A673 (cell line): ENCODE results near the gene SERPINF2. TPM values are rescaled to one million over a fixed set of nuclear protein-coding genes. Genes with fewer than 3 reads are reported as not detected.
A peak's percentile ranks its signal among the peaks of the same experiment; 100 is the strongest.

Experiments
- Bru-seq: library from RNA; stranded (reverse); fragments of 400-500 nt; gene quantifications from one replicate; lab custom pipeline; 2021; lab: Mats Ljungman, UMichigan
- BruChase-seq, 2 experiments: library from RNA; stranded (reverse); fragments of 400-500 nt; gene quantifications; one replicate each; lab custom pipeline; 2021; lab: Mats Ljungman, UMichigan
- BruUV-seq: library from RNA; stranded (reverse); fragments of 400-500 nt; replicated peaks from 2 replicates; lab custom pipeline; 2021; lab: Mats Ljungman, UMichigan
- CTCF ChIA-PET: fragments of 300-600 bp; sonication (Branson Sonifier 250); formaldehyde crosslinking; loops from one replicate; lab custom pipeline; 2022; ENCODE audit warnings: antibody characterized with exemption; lab: Charles Lee
- POLR2A ChIA-PET: fragments of 300-600 bp; sonication (Branson Sonifier 250); formaldehyde crosslinking; loops from one replicate; lab custom pipeline; 2022; ENCODE audit warnings: antibody characterized with exemption; ENCODE audit not compliant: low non-redundant PET; lab: Charles Lee
- DNase-seq: peaks from one replicate; pipeline ENCODE4 v3.0.0-alpha.2; 2015; ENCODE audit warnings: low spot score
- H3K27ac ChIP-seq: fragments of 200-600 bp; sonication (generic); 2 replicates; pipeline ENCODE4 v1.5.1; 2016; ENCODE audit warnings: mixed run types, low read depth, mild to moderate bottlenecking, mixed read lengths, antibody characterized with exemption, low read length; ENCODE audit not compliant: poor library complexity, severe bottlenecking
- H3K27me3 ChIP-seq: fragments of 200-600 bp; sonication (generic); replicated peaks from 2 replicates; pipeline ENCODE4 v1.6.1; 2017; ENCODE audit warnings: mixed run types, low read depth, mild to moderate bottlenecking, mixed read lengths, antibody characterized with exemption, low read length; ENCODE audit not compliant: insufficient read depth, poor library complexity
- H3K36me3 ChIP-seq: fragments of 200-600 bp; sonication (generic); 2 replicates; pipeline ENCODE4 v1.6.1; 2016; ENCODE audit warnings: mixed run types, mild to moderate bottlenecking, mixed read lengths, antibody characterized with exemption, low read length; ENCODE audit not compliant: insufficient read depth, poor library complexity, severe bottlenecking
- H3K4me1 ChIP-seq: fragments of 200-600 bp; sonication (generic); 2 replicates; pipeline ENCODE4 v1.6.1; 2017; ENCODE audit warnings: mixed run types, mild to moderate bottlenecking, mixed read lengths, antibody characterized with exemption, low read length; ENCODE audit not compliant: insufficient read depth, poor library complexity, severe bottlenecking
- H3K4me3 ChIP-seq: fragments of 200-600 bp; sonication (generic); 2 replicates; pipeline ENCODE4 v1.5.1; 2016; ENCODE audit warnings: low read depth, mixed run types, mild to moderate bottlenecking, mixed read lengths, low read length; ENCODE audit not compliant: poor library complexity, severe bottlenecking
- H3K9me3 ChIP-seq: fragments of 200-600 bp; sonication (generic); 2 replicates; pipeline ENCODE4 v1.6.1; 2016; ENCODE audit warnings: mixed run types, low read depth, mild to moderate bottlenecking, mixed read lengths, antibody characterized with exemption, low read length; ENCODE audit not compliant: poor library complexity, severe bottlenecking
- EZH2 ChIP-seq: fragments of 200-600 bp; sonication (generic); IDR thresholded peaks from 2 replicates; pipeline ENCODE4 v1.6.1; 2017; ENCODE audit warnings: borderline replicate concordance, low read depth, mild to moderate bottlenecking, mixed read lengths, antibody characterized with exemption, low read length; ENCODE audit not compliant: poor library complexity, severe bottlenecking
- intact Hi-C: fragments of 100-400 bp; cut with micrococcal nuclease; formaldehyde crosslinking; loops from one replicate; pipeline ENCODE4 v1.10.0; 2022; ENCODE audit not compliant: unreplicated experiment
- long read RNA-seq: library from polyadenylated mRNA; stranded (forward); transcript quantifications from one replicate; pipeline ENCODE4 v2.0.0, GENCODE V29; 2022
- total RNA-seq: library from RNA; stranded (reverse); gene quantifications from 2 replicates; pipeline ENCODE4 v1.2.3, GENCODE V29; 2021
- TF ChIP-seq, protein P1 (sequence below): fragments of 300-800, 200-600 bp; sonication (generic); conservative IDR thresholded peaks from 2 replicates; pipeline ENCODE4 v1.5.1; 2017; ENCODE audit warnings: low read depth, mild to moderate bottlenecking, antibody characterized with exemption, low read length, moderate library complexity, mixed read lengths

SERPINF2 gene
- 0.28 and 0.37 TPM in 2 replicates for total RNA-seq
- percentile 13 among the genes with signal in this experiment for Bru-seq, nascent RNA
- BruChase-seq, experiment 1, labeled RNA remaining after a 2-hour chase = percentile 16 among the genes with signal in this experiment
- BruChase-seq, experiment 2, labeled RNA remaining after a 6-hour chase = percentile 29 among the genes with signal in this experiment
- long read RNA-seq = 0 reads

DNA sequence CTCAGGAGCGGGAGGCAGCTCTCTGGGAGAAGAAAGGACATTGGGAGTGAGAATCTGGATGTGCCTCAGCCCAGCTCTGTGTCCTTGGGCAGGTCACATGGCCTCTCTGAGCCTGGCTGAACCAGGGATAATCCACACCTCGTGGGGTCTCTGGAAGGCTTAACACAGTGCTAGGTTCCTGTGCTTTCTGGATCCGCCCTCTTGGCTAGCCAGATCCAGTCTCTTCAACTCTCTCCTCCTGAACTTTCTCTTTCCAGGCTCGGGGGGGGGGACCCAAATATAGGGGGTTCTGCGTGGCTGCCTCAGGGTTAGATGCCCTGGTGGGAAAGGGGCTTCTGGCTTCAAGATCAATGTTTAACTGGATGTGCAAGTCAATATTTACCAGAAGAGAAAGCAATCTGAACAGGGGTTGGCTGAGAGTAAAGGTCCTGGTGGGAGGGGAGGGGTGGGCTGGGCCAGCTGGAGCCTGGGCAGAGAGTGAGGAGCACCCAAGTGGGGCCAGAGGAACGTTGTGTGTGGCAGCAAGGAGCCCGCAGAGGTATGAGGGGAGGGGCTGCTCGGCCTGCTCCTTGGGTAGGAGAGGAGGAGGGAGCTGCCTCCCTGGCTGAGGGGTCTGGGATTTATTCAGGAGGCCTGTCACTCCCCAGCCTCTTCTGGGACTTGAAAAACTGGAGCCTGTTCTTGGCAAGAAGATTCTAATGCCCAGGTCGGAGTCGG, at the start of gene SERPINF2:
SERPINF2 (plus strand) TSS at position 501 of the 717 bp plus-strand sequence. CDS start 2,125 bp downstream, outside the sequence.
- no peak for DNase-seq
- no peak within 1 kb of the TSS for H3K4me3 ChIP-seq
- no peaks in the 10 kb centered on the region for H3K36me3 ChIP-seq
- no peaks in the 10 kb centered on the region for H3K4me1 ChIP-seq
- ChIA-PET CTCF (no interaction called here), POLR2A (no interaction called here)
- TF ChIP-seq, protein P1, sequence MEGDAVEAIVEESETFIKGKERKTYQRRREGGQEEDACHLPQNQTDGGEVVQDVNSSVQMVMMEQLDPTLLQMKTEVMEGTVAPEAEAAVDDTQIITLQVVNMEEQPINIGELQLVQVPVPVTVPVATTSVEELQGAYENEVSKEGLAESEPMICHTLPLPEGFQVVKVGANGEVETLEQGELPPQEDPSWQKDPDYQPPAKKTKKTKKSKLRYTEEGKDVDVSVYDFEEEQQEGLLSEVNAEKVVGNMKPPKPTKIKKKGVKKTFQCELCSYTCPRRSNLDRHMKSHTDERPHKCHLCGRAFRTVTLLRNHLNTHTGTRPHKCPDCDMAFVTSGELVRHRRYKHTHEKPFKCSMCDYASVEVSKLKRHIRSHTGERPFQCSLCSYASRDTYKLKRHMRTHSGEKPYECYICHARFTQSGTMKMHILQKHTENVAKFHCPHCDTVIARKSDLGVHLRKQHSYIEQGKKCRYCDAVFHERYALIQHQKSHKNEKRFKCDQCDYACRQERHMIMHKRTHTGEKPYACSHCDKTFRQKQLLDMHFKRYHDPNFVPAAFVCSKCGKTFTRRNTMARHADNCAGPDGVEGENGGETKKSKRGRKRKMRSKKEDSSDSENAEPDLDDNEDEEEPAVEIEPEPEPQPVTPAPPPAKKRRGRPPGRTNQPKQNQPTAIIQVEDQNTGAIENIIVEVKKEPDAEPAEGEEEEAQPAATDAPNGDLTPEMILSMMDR = no peak
- TF ChIP-seq EZH2 = no peak
- intact Hi-C loops = no loop called here
- no TSS peak for BruUV-seq
- H3K27ac ChIP-seq = no peak within 1 kb of the TSS
- no peaks in the 10 kb centered on the region for H3K27me3 ChIP-seq
- no peaks in the 10 kb centered on the region for H3K9me3 ChIP-seq

DNA sequence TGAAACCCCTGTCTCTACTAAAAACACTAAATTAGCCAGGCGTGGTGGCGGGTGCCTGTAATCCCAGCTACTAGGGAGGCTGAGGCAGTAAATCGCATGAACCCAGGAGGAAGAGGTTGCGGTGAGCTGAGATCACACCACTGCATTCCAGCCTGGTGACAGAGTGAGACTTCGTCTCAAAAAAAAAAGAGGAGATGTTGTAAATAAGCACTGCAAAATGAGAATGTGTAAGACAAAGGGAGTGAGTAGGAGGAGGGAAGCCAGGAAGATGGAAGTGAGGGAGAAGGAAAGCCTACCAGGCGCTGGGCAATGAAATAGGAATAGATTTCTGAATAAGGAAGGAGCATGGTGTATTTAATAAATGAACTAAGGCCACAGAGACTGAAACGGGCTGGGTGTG, 49.3 kb upstream of the SERPINF2 start:
- no peaks in the 10 kb centered on the region for H3K27me3 ChIP-seq
- H3K36me3 ChIP-seq = no peaks in the 10 kb centered on the region
- no peak for DNase-seq
- intact Hi-C loops = no loop called here
- BruUV-seq = no TSS peak
- TF ChIP-seq EZH2 = no peak
- TF ChIP-seq, protein P1 = no peak
- ChIA-PET CTCF (no interaction called here), POLR2A (no interaction called here)
- H3K27ac ChIP-seq = no peak overlapping the region
- no peaks in the 10 kb centered on the region for H3K9me3 ChIP-seq
- H3K4me1 ChIP-seq = no peaks in the 10 kb centered on the region
- no peak overlapping the region for H3K4me3 ChIP-seq

DNA sequence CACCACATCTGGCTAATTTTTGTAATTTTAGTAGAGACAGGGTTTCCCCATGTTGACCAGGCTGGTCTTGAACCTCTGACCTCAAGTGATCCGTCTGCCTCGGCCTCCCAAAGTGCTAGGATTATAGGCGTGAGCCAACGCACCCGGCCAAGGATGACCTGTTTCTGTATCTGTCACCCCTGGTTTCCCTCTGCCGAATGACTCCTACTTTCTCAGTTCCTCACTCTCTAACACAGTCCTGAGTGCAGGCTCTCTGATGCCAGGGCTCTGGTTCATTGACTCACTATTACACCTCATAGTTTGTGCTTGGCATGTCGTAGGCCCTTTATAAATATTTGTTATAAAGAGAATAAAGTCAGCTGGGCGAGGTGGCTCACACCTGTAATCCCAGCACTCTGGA, 47.3 kb upstream of the SERPINF2 start:
- no TSS peak for BruUV-seq
- no peak for TF ChIP-seq EZH2
- TF ChIP-seq, protein P1 = no peak
- H3K9me3 ChIP-seq = no peaks in the 10 kb centered on the region
- intact Hi-C loops = no loop called here
- ChIA-PET POLR2A (no interaction called here), CTCF (no interaction called here)
- no peaks in the 10 kb centered on the region for H3K36me3 ChIP-seq
- no peak for DNase-seq
- H3K4me1 ChIP-seq = no peaks in the 10 kb centered on the region
- H3K4me3 ChIP-seq = no peak overlapping the region
- no peak overlapping the region for H3K27ac ChIP-seq
- H3K27me3 ChIP-seq = no peaks in the 10 kb centered on the region
